Loucy (cell line): ENCODE data around the gene CYTH1.

Experiments
- CTCF ChIP-seq: fragments of 200-600 bp; sonication (generic); conservative IDR thresholded peaks from 2 replicates; pipeline ENCODE4 v1.5.1; 2014; ENCODE audit warnings: mild to moderate bottlenecking, antibody characterized with exemption, low read length
- EZH2phosphoT487 ChIP-seq: fragments of 200-600 bp; IDR thresholded peaks from 2 replicates; pipeline ENCODE4 v1.6.1; 2018; ENCODE audit warnings: antibody characterized with exemption, mild to moderate bottlenecking, moderate library complexity, borderline replicate concordance

GRCh38 chr17:78825696-78826095 is 43.6 kb upstream of the CYTH1 start:
- TF ChIP-seq CTCF (no peak), EZH2phosphoT487 (no peak)
